ENCODE results near the gene ELL2.

DNA sequence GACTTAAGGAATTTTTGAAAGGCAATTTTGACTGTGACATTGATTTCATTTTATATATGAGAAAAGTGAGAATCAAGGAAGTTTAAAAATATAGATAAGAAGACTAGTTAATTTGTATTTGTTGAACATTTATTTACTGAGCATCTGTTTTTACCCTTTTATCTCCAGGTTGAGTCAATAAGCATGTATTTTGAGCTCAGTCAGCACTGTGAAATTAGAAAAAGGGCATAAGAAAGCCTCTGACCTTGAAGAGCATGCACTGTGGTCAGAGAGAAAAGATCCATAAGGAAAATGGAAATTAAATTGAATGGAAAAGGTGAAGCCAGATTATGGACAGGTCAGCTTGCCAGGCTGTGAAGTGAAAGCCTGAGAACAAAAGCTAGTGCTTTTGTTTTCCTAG lies 44.4 kb downstream of the ELL2 start:
- TF ChIP-seq, protein P1, sequence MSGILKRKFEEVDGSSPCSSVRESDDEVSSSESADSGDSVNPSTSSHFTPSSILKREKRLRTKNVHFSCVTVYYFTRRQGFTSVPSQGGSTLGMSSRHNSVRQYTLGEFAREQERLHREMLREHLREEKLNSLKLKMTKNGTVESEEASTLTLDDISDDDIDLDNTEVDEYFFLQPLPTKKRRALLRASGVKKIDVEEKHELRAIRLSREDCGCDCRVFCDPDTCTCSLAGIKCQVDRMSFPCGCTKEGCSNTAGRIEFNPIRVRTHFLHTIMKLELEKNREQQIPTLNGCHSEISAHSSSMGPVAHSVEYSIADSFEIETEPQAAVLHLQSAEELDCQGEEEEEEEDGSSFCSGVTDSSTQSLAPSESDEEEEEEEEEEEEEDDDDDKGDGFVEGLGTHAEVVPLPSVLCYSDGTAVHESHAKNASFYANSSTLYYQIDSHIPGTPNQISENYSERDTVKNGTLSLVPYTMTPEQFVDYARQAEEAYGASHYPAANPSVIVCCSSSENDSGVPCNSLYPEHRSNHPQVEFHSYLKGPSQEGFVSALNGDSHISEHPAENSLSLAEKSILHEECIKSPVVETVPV (CRISPR knock-in tag; IDR thresholded peaks at IDR 0.05), result no peak
- TF ChIP-seq ZFP30 (CRISPR knock-in tag; IDR thresholded peaks at IDR 0.05) (no peak), GLIS3 (CRISPR knock-in tag; IDR thresholded peaks at IDR 0.05) (no peak)
